GM12878 (cell line): Measurements from ENCODE around the gene PREB. TPM values are rescaled to one million over a fixed set of nuclear protein-coding genes. Genes with fewer than 3 reads are reported as not detected.

Experiments used
- BACH1 ChIP-seq: fragments of 450-650 bp; IDR thresholded peaks from 2 replicates; pipeline ENCODE4 v1.6.1; 2017; ENCODE audit warnings: mild to moderate bottlenecking, borderline replicate concordance
- CBX3 ChIP-seq: fragments of 200-600 bp; sonication (generic); IDR thresholded peaks from 2 replicates; pipeline ENCODE4 v1.6.1; 2016; ENCODE audit warnings: low read depth, borderline replicate concordance
- CBX5 ChIP-seq: sonication (generic); IDR thresholded peaks from 2 replicates; pipeline ENCODE4 v1.6.1; 2016; ENCODE audit warnings: low read depth, moderate library complexity, mild to moderate bottlenecking, inconsistent platforms
- CREB1 ChIP-seq: IDR thresholded peaks from 2 replicates; pipeline ENCODE4 v1.6.1; 2012; ENCODE audit warnings: low read depth, mild to moderate bottlenecking, inconsistent platforms
- RAD21 ChIP-seq: IDR thresholded peaks from 2 replicates; pipeline ENCODE4 v1.6.1; 2011; ENCODE audit warnings: mild to moderate bottlenecking, low read depth, low read length, moderate library complexity; ENCODE audit not compliant: insufficient read depth
- RUNX3 ChIP-seq: IDR thresholded peaks from 2 replicates; pipeline ENCODE4 v1.6.1; 2012; ENCODE audit warnings: low read length, inconsistent platforms
- SP1 ChIP-seq: IDR thresholded peaks from one replicate; pipeline ENCODE4 v1.6.1; 2011; ENCODE audit warnings: low read depth, low read length
- SREBF2 ChIP-seq: IDR thresholded peaks from 2 replicates; pipeline ENCODE4 v1.6.1; 2012; ENCODE audit warnings: mild to moderate bottlenecking, low read length
- STAT1 ChIP-seq: fragments of 450-650 bp; conservative IDR thresholded peaks from 2 replicates; pipeline ENCODE4 v1.6.1; 2014; ENCODE audit warnings: antibody characterized with exemption, mild to moderate bottlenecking
- SUZ12 ChIP-seq: fragments of 200-600 bp; sonication (generic); IDR thresholded peaks from one replicate; pipeline ENCODE4 v1.6.1; 2018; ENCODE audit warnings: antibody characterized with exemption, mild to moderate bottlenecking; ENCODE audit not compliant: unreplicated experiment
- TCF7 ChIP-seq: IDR thresholded peaks from 2 replicates; pipeline ENCODE4 v1.6.1; 2014; ENCODE audit warnings: antibody characterized with exemption, borderline replicate concordance
- polyA plus RNA-seq, 11 experiments: library from polyadenylated mRNA; depleted of rRNA in 4 of 11; unstranded in 6 of 11; stranded (reverse) in 5 of 11; fragments of >200 nt; fragmentation: Nextera tagmentation in 4 of 11; fragmentation: Illumina TruSeq in 1 of 11; extraction: Ambion mirVana in 4 of 11; extraction: Trizol in 1 of 11; gene quantifications; 1 replicate in 1 of 11; 2 replicates in 10 of 11; pipeline versions ENCODE4 v1.2.1 to v1.2.3, GENCODE V29; 2011 to 2016; ENCODE audit warnings: inconsistent platforms in 2 of 11, missing spikeins in 2 of 11, low read depth in 1 of 11
- total RNA-seq, 4 experiments: library from RNA; depleted of rRNA in 3 of 4; stranded (reverse); fragments of >200 nt in 3 of 4; fragmentation: Illumina TruSeq in 1 of 4; extraction: Trizol in 1 of 4; gene quantifications; 2 replicates each; pipeline versions ENCODE4 v1.2.1 to v1.2.3, GENCODE V29; 2013 to 2021
- TF ChIP-seq, protein P1 (sequence below): fragments of 450-650 bp; IDR thresholded peaks from 2 replicates; pipeline ENCODE4 v1.6.1; 2017; ENCODE audit warnings: low read depth, mild to moderate bottlenecking, moderate library complexity
- TF ChIP-seq, protein P2 (sequence below): IDR thresholded peaks from 2 replicates; pipeline ENCODE4 v1.6.1; 2012; ENCODE audit warnings: low read length, inconsistent platforms
- TF ChIP-seq, protein P3 (sequence below): fragments of 450-650 bp; IDR thresholded peaks from 2 replicates; pipeline ENCODE4 v1.6.1; 2014; ENCODE audit warnings: mild to moderate bottlenecking

PREB gene
- total and polyA plus RNA-seq, 10 of the 15 experiments (the other 5 are each of a cell fraction or from before 2014, with no cell fraction given), result 26.3 to 101 (median 52.7) TPM

DNA sequence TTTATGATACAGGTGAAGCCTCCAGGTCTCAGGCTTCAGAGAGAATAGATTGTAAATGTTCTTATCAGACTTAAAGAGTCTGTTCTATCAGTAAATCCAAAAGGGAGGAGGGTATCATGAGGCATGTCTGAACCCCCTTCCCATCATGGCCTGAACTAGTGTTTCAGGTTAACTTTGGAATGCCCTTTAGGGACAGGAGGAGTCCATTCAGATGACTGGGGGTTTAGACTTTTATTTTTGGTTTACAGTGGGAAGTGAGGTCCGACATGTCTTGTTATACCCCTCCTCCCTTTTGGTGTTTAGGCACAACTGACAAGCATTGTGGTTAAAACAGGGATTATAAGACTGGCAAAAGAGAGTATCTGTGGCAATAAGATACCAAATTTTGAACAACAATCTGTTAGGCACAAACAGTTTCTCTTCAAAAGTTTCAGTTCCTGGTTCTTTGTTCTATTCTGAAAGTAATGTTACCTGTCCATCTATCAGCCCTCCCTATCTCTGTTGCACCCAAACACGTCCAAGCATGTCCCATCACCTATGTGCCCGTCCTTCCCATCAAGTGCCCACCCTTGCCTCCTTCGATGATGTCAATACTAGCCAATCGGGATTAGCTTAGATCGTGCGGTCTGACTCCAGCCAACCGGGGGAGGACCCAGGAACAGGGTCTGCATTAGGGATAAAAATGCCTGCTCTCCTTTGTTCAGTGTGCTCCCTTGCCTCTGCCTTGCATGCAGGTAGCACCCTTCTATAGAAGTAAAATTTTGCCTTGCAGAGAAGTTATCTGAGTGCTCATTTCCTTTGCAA, 30.7 kb upstream of the PREB start (continued):
- TF ChIP-seq, protein P1, sequence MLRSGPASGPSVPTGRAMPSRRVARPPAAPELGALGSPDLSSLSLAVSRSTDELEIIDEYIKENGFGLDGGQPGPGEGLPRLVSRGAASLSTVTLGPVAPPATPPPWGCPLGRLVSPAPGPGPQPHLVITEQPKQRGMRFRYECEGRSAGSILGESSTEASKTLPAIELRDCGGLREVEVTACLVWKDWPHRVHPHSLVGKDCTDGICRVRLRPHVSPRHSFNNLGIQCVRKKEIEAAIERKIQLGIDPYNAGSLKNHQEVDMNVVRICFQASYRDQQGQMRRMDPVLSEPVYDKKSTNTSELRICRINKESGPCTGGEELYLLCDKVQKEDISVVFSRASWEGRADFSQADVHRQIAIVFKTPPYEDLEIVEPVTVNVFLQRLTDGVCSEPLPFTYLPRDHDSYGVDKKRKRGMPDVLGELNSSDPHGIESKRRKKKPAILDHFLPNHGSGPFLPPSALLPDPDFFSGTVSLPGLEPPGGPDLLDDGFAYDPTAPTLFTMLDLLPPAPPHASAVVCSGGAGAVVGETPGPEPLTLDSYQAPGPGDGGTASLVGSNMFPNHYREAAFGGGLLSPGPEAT, result 0 out of 2 replicates have a peak, but pooled peaks have one; percentile 30
- TF ChIP-seq BACH1 (no peak), RAD21 (no peak), SUZ12 (no peak), SREBF2 (no peak), TCF7 (no peak), CBX3 (no peak), RUNX3 (peak; percentile 63), STAT1 (no peak), CBX5 (no peak), SP1 (no peak), CREB1 (no peak)
- TF ChIP-seq, protein P2, sequence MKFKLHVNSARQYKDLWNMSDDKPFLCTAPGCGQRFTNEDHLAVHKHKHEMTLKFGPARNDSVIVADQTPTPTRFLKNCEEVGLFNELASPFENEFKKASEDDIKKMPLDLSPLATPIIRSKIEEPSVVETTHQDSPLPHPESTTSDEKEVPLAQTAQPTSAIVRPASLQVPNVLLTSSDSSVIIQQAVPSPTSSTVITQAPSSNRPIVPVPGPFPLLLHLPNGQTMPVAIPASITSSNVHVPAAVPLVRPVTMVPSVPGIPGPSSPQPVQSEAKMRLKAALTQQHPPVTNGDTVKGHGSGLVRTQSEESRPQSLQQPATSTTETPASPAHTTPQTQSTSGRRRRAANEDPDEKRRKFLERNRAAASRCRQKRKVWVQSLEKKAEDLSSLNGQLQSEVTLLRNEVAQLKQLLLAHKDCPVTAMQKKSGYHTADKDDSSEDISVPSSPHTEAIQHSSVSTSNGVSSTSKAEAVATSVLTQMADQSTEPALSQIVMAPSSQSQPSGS, result no peak
- TF ChIP-seq, protein P3, sequence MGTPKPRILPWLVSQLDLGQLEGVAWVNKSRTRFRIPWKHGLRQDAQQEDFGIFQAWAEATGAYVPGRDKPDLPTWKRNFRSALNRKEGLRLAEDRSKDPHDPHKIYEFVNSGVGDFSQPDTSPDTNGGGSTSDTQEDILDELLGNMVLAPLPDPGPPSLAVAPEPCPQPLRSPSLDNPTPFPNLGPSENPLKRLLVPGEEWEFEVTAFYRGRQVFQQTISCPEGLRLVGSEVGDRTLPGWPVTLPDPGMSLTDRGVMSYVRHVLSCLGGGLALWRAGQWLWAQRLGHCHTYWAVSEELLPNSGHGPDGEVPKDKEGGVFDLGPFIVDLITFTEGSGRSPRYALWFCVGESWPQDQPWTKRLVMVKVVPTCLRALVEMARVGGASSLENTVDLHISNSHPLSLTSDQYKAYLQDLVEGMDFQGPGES, result no peak
